ENCODE measurements around the gene COL24A1.
"Not testable (repeated sequence)": the region's sequence is repeated elsewhere in the genome, so short reads cannot be mapped to it uniquely, and the experiment has no call there.

COL24A1 gene

DNA sequence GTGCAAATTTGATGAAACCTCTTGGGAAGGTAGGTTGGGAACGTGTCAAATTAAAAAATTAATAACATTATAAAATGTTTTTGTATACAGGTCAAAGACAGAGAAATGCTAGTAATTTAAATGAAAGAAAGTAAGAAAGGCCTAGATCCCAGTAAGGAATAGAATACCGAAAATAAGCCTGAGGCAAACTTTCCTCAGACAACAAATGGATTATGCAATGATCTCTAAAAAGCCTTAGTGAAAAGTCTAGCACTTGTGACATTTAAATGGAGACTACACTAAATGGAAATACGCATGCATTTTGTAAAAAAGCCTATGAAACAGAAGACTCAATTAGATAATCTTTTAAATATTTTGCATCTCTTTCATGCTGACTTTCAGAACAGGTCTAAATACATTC is 309.9 kb downstream of the COL24A1 start:
- no peak for TF ChIP-seq CTCF (IDR thresholded peaks at IDR 0.05; ENCODE audit: insufficient read depth, low read length, missing control alignments)
- DNase-seq (ENCODE audit: low read depth, low spot score), result no peak
- CTCF ChIA-PET, result no interaction called here
- H3K4me3 ChIP-seq (ENCODE audit: low read depth, low read length), result no peak overlapping the region
- POLR2A ChIA-PET, result no interaction called here

DNA sequence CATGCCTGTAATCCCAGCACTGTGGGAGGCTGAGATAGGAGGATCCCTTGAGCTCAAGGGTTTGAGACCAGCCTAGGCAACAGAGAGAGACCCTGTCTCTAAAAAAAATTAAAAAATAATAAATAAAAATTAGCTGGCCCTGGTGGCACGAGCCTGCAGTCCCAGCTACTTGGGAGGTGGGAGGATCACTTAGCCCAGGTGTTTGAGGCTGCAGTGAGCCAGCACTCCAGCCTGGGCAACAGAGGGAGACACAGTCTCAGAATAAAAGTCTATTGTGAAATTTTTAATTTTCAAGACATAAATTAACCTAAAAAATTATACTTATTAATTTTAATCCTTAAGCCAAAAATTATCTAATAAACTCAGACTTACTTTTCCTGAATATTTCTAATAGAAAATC is 317.1 kb downstream of the COL24A1 start:
- ChIA-PET POLR2A (no interaction called here), CTCF (no interaction called here)
- no peak for DNase-seq (ENCODE audit: low read depth, low spot score)
- TF ChIP-seq CTCF (IDR thresholded peaks at IDR 0.05; ENCODE audit: insufficient read depth, low read length, missing control alignments), result no peak
- no peak overlapping the region for H3K4me3 ChIP-seq (ENCODE audit: low read depth, low read length)

DNA sequence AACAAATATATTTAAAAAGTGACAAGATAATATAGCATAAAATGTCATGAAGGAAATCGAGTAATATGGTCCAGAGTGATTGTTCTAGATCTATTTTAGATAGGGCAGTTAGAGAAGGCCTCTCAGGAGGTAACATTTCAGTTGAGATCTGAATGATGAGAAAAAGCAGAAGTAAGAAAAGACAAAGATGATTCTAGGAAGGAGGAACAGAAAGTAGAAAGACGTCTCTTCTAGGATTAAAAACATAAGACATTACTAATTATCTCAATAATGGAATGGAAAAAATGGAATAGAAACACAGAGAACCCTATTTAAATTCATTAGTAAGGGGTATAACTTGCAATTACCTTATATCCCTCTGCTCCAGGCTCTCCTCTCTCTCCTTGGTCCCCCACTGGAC is 318.3 kb downstream of the COL24A1 start:
- no peak for TF ChIP-seq CTCF (IDR thresholded peaks at IDR 0.05; ENCODE audit: insufficient read depth, low read length, missing control alignments)

DNA sequence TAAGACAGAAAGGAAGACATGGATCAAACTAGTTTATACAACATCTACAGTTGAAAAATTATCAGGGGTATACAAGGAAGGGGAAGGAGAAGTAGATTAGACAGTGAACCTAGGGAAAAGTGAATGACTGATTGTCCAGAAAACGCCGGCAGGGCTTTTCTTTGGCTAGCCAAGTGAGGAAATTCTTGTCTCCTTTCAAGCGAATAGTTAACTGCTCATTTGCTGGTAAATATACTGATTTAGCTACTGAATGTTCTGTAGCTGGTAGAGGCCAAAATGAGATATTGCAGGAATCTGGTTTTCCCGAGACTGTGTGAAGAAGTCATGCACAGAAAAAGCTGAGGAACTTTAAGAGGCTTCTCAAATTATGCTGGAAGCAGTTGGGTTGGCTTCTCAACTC is 319.8 kb downstream of the COL24A1 start:
- no peak overlapping the region for H3K4me3 ChIP-seq (ENCODE audit: low read depth, low read length)
- no peak for DNase-seq (ENCODE audit: low read depth, low spot score)
- ChIA-PET POLR2A (no interaction called here), CTCF (no interaction called here)
- TF ChIP-seq CTCF (IDR thresholded peaks at IDR 0.05; ENCODE audit: insufficient read depth, low read length, missing control alignments), result no peak

More for the DNA sequence above, 318.3 kb downstream of the COL24A1 start:
- DNase-seq (ENCODE audit: low read depth, low spot score), result no peak
- no peak overlapping the region for H3K4me3 ChIP-seq (ENCODE audit: low read depth, low read length)
- CTCF ChIA-PET, result no interaction called here
- POLR2A ChIA-PET, result no interaction called here

DNA sequence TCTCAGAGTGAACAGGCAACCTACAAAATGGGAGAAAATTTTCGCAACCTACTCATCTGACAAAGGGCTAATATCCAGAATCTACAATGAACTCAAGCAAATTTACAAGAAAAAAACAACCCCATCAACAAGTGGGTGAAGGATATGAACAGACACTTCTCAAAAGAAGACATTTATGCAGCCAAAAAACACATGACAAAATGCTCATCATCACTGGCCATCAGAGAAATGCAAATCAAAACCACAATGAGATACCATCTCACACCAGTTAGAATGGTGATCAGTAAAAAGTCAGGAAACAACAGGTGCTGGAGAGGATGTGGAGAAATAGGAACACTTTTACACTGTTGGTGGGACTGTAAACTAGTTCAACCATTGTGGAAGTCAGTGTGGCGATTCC is 323.4 kb downstream of the COL24A1 start:
- H3K4me3 ChIP-seq (ENCODE audit: low read depth, low read length); CTCF ChIA-PET; DNase-seq (ENCODE audit: low read depth, low spot score); POLR2A ChIA-PET: not testable (repeated sequence)

DNA sequence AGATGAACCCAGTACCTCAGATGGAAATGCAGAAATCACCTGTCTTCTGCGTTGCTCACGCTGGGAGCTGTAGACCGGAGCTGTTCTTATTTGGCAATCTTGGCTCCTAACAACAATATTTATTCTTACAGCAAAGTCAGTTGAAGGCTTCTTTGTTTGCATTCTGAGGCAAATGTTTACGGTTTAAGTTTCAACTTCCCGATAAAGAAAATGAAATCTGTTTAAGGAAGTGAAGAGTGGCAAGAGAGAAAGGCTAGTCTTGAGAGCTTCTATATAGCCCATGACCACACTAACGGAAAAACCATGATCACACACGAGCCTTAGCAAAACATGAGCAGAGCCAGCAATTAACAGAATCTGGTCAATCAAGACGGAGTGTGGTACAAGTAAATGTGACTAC is 325.7 kb downstream of the COL24A1 start:
- DNase-seq (ENCODE audit: low read depth, low spot score), result no peak
- ChIA-PET POLR2A (no interaction called here), CTCF (no interaction called here)
- no peak for TF ChIP-seq CTCF (IDR thresholded peaks at IDR 0.05; ENCODE audit: insufficient read depth, low read length, missing control alignments)
- H3K4me3 ChIP-seq (ENCODE audit: low read depth, low read length), result no peak overlapping the region

DNA sequence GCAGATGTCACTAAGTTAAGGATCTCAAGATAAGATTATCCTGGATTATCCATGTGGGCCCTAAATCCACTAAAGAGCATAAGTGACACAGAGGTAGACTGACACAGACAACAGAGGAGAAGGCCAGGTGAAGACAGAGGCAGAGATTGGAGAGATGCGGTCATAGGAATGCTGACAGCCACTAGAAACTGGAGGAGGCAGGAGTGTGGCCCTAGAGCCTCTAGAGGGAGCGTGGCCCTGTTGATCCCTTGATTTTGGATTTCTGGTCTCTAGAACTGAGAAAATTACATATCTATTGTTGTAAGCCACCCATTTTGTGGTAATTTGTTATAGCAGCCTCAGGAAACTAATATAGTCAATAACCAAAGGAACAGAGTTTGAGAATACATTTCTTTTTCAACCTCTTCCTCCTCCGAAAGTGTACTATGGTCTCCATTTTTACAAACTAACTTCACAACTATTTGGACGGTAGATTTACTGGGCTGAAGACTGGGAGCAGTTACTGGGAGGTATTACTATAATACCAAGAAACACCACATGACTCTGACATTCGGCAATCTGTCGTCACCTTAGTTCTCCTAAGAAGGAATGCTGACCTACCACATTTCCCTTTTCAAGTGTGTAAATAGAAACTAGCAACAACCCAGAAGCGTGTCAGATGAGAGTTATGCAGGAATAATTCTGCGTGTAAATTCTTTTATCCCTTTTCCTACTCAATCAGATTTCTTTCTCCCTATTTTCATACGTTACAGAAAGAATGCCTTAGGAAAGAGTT is 332.3 kb downstream of the COL24A1 start:
- CTCF ChIA-PET, result no interaction called here
- TF ChIP-seq CTCF (IDR thresholded peaks at IDR 0.05; ENCODE audit: insufficient read depth, low read length, missing control alignments), result no peak
- POLR2A ChIA-PET, result no interaction called here
- no peak for DNase-seq (ENCODE audit: low read depth, low spot score)
- H3K4me3 ChIP-seq (ENCODE audit: low read depth, low read length), result no peak overlapping the region

All from AG04449 (cell line).